Mesendoderm (in vitro differentiated cells): Measurements from ENCODE around the gene MYBBP1A.

ENCODE experiments used
- DNase-seq: peaks from one replicate; pipeline ENCODE4 v3.0.0; 2013
- H2AK5ac ChIP-seq: 2 replicates; pipeline ENCODE4 v1.6.1; 2013; ENCODE audit warnings: low read length, inconsistent platforms
- H2BK120ac ChIP-seq: 2 replicates; pipeline ENCODE4 v1.6.1; 2013; ENCODE audit warnings: low read depth, mild to moderate bottlenecking, low read length, moderate library complexity, mixed read lengths
- H2BK15ac ChIP-seq: replicated peaks from 2 replicates; pipeline ENCODE4 v1.6.1; 2013; ENCODE audit warnings: low read depth, mild to moderate bottlenecking, moderate library complexity
- H2BK5ac ChIP-seq: 2 replicates; pipeline ENCODE4 v1.6.1; 2013; ENCODE audit warnings: low read length, inconsistent platforms
- H3K18ac ChIP-seq: 2 replicates; pipeline ENCODE4 v1.6.1; 2013; ENCODE audit warnings: mild to moderate bottlenecking, low read length, mixed read lengths
- H3K23ac ChIP-seq: one replicate; pipeline ENCODE4 v1.6.1; 2013; ENCODE audit warnings: low read length
- H3K27ac ChIP-seq: 2 replicates; pipeline ENCODE4 v1.5.1; 2013; ENCODE audit warnings: low read depth, mild to moderate bottlenecking, inconsistent platforms, low read length, moderate library complexity
- H3K27me3 ChIP-seq: 2 replicates; pipeline ENCODE4 v1.6.1; 2013; ENCODE audit warnings: low read length, control low read depth, mild to moderate bottlenecking, inconsistent platforms; ENCODE audit not compliant: insufficient read depth, poor library complexity
- H3K36me3 ChIP-seq: 2 replicates; pipeline ENCODE4 v1.6.1; 2013; ENCODE audit warnings: low read length, inconsistent platforms; ENCODE audit not compliant: control insufficient read depth, insufficient read depth
- H3K4ac ChIP-seq: one replicate; pipeline ENCODE4 v1.6.1; 2013; ENCODE audit warnings: low read depth, mild to moderate bottlenecking, low read length, moderate library complexity
- H3K4me1 ChIP-seq: 2 replicates; pipeline ENCODE4 v1.6.1; 2013; ENCODE audit warnings: low read depth, low read length, inconsistent platforms; ENCODE audit not compliant: control insufficient read depth
- H3K4me2 ChIP-seq: 2 replicates; pipeline ENCODE4 v1.6.1; 2013; ENCODE audit warnings: low read length
- H3K4me3 ChIP-seq: 2 replicates; pipeline ENCODE4 v1.5.1; 2013; ENCODE audit warnings: mild to moderate bottlenecking, low read length
- H3K56ac ChIP-seq: one replicate; pipeline ENCODE4 v1.6.1; 2013; ENCODE audit warnings: low read length
- H3K79me1 ChIP-seq: 2 replicates; pipeline ENCODE4 v1.6.1; 2013; ENCODE audit warnings: low read length, inconsistent platforms
- H3K79me2 ChIP-seq: 2 replicates; pipeline ENCODE4 v1.6.1; 2013; ENCODE audit warnings: mild to moderate bottlenecking, low read length; ENCODE audit not compliant: control insufficient read depth, insufficient read depth
- H3K9ac ChIP-seq: 2 replicates; pipeline ENCODE4 v1.6.1; 2013; ENCODE audit warnings: low read length, inconsistent platforms
- H4K5ac ChIP-seq: one replicate; pipeline ENCODE4 v1.6.1; 2013; ENCODE audit warnings: low read length
- H4K8ac ChIP-seq: one replicate; pipeline ENCODE4 v1.6.1; 2013; ENCODE audit warnings: low read depth, mild to moderate bottlenecking, control low read depth, low read length, moderate library complexity
- WGBS: extraction: QIAGEN DNeasy Blood & Tissue Kit; methylation state at CpG from one replicate; pipeline ENCODE4 v1.1.7; 2013; ENCODE audit warnings: low lambda C conversion rate, missing lambda C conversion rate; ENCODE audit not compliant: insufficient coverage; ENCODE audit errors: extremely low coverage; 5-methylcytosine and 5-hydroxymethylcytosine counted together

Gene MYBBP1A

DNA sequence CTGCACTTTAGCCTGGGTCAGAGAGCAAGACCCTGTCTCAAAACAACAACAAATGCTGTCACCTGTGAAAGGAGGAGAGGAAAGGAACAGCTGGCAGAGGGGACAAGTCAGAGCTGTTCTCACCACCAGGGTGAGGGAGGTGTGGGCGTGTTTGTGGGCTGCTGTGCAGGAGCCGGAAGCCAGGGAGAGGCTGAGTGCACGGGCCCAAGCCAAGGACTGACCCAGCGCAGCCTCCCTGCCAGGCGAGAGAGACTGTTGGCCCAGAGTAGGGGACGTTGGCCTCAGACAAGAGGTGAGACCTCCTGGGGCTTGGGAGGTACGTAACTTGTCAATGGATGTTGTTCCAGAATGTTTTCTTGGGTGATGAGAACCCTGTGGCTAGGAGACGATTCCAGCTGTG lies 45.8 kb downstream of the MYBBP1A start:
- no CpG with 5 or more reads among the region's 8 CpGs for WGBS

DNA sequence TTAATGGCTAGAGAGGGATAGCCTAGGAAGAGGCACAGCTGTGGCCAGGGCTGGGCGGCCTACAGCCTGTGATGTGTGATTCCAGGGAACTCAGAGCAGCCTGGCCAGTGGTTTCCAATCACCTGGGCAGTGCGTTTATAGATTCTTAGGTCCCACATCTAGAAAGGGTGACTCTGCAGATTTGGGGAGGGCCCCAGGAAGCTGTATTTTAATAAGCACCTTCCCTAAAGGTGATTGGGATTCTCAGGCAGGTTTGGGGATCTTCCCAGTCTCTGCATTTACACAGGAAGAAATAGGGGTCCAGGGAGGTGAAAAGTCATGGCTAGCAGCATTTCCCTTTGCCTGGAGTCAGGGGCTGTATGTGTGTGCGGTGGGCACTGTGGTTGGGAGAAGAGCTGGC lies 47.0 kb downstream of the MYBBP1A start:
- Histone ChIP-seq H2BK120ac (no peak overlapping the region), H3K9ac (no peak overlapping the region), H2AK5ac (no peak overlapping the region), H3K4me1 (no peaks in the 10 kb centered on the region), H2BK5ac (no peak overlapping the region), H3K4me3 (no peak overlapping the region), H3K36me3 (no peaks in the 10 kb centered on the region), H4K5ac (no peak overlapping the region), H3K79me2 (no peaks in the 10 kb centered on the region), H3K4me2 (no peak overlapping the region), H3K18ac (no peak overlapping the region), H3K23ac (no peak overlapping the region), H3K56ac (no peak overlapping the region), H3K27me3 (no peaks in the 10 kb centered on the region), H3K27ac (no peak overlapping the region), H4K8ac (no peak overlapping the region), H2BK15ac (no peak overlapping the region), H3K79me1 (no peaks in the 10 kb centered on the region), H3K4ac (no peak overlapping the region)
- DNase-seq: no peak
- no CpG with 5 or more reads among the region's 3 CpGs for WGBS

More for the DNA sequence above, 45.8 kb downstream of the MYBBP1A start:
- Histone ChIP-seq H2BK15ac (no peak overlapping the region), H3K27ac (no peak overlapping the region), H3K56ac (no peak overlapping the region), H2BK120ac (no peak overlapping the region), H3K18ac (no peak overlapping the region), H3K4me2 (no peak overlapping the region), H2BK5ac (no peak overlapping the region), H4K5ac (no peak overlapping the region), H4K8ac (no peak overlapping the region), H3K79me1 (no peaks in the 10 kb centered on the region), H3K4ac (no peak overlapping the region), H3K27me3 (no peaks in the 10 kb centered on the region), H3K4me1 (no peaks in the 10 kb centered on the region), H2AK5ac (no peak overlapping the region), H3K36me3 (no peaks in the 10 kb centered on the region), H3K79me2 (no peaks in the 10 kb centered on the region), H3K9ac (no peak overlapping the region), H3K23ac (no peak overlapping the region), H3K4me3 (no peak overlapping the region)
- no peak for DNase-seq

DNA sequence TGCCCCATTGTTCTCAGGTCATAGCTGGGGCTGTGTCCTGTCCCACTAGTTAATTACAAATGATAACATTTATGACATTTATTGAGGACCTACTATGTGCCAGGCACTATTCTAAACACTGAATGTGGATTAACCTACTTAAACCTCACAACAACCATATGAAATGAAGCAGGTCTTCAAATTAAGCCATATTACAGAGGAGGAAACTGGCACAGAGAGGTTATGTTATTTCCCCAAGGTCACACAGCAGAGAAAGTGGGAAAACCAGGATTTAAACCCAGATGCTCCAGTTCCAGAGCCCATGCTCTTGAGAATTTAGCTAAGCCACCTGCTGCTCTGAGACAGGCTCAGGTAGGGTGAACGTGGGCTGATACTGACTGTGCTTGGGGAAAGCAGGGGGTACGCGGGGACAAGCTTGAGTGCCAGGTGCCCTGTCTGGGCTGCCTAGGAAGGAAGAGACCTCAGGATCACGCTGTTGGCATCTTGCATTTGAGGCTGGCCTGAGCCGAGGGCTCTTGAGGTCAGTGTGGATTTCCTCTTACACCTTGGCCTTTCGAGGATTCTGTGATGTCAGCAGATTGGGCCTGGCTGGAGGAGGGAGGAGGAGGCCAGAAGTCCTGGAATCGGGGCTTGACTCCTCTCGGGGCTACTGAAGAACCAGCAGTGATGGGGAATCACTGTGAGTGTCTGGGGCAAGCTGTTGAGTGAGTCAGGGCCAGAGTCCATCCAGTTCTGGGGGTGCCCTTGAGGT lies 47.6 kb downstream of the MYBBP1A start:
- H3K4ac ChIP-seq: no peak overlapping the region
- no peaks in the 10 kb centered on the region for H3K79me1 ChIP-seq
- H2BK15ac ChIP-seq: no peak overlapping the region
- no peak overlapping the region for H3K56ac ChIP-seq
- WGBS: no CpG with 5 or more reads among the region's 8 CpGs
- H3K4me2 ChIP-seq: no peak overlapping the region
- no peak overlapping the region for H3K18ac ChIP-seq
- no peak overlapping the region for H3K27ac ChIP-seq
- no peak overlapping the region for H4K8ac ChIP-seq
- no peaks in the 10 kb centered on the region for H3K27me3 ChIP-seq
- no peaks in the 10 kb centered on the region for H3K4me1 ChIP-seq
- DNase-seq: no peak
- no peak overlapping the region for H3K9ac ChIP-seq
- no peak overlapping the region for H3K23ac ChIP-seq
- H2BK5ac ChIP-seq: no peak overlapping the region
- no peaks in the 10 kb centered on the region for H3K79me2 ChIP-seq
- H3K36me3 ChIP-seq: no peaks in the 10 kb centered on the region
- H3K4me3 ChIP-seq: no peak overlapping the region
- no peak overlapping the region for H2BK120ac ChIP-seq
- H4K5ac ChIP-seq: no peak overlapping the region
- no peak overlapping the region for H2AK5ac ChIP-seq

DNA sequence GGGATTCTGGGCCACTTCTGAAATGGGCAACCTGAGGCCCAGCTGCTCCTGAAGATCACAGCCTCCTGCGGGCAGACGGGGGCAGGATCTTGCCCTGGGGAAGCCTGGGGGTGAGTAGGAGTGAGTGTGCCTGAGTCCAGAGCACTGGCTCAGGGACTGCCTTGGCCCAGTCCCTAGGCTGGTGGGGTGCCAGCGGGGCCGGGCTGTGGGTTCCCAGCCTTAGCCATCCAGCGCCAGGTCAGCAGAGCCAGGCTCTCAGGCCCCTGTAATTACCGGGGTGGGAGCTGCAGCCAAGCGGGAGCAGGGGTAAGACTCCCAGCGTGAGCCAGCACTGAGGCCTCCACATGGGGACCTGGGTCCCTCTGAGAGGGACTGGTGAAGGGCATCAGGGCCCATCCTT lies 48.3 kb downstream of the MYBBP1A start:
- no CpG with 5 or more reads among the region's 8 CpGs for WGBS
- Histone ChIP-seq H3K4me3 (no peak overlapping the region), H3K4ac (no peak overlapping the region), H3K56ac (no peak overlapping the region), H2BK15ac (no peak overlapping the region), H4K8ac (no peak overlapping the region), H2AK5ac (no peak overlapping the region), H3K23ac (no peak overlapping the region), H3K79me2 (no peaks in the 10 kb centered on the region), H2BK120ac (no peak overlapping the region), H3K79me1 (no peaks in the 10 kb centered on the region), H3K4me2 (no peak overlapping the region), H3K4me1 (no peaks in the 10 kb centered on the region), H3K27ac (no peak overlapping the region), H3K9ac (no peak overlapping the region), H4K5ac (no peak overlapping the region), H3K27me3 (no peaks in the 10 kb centered on the region), H3K18ac (no peak overlapping the region), H2BK5ac (no peak overlapping the region), H3K36me3 (no peaks in the 10 kb centered on the region)
- DNase-seq: no peak

DNA sequence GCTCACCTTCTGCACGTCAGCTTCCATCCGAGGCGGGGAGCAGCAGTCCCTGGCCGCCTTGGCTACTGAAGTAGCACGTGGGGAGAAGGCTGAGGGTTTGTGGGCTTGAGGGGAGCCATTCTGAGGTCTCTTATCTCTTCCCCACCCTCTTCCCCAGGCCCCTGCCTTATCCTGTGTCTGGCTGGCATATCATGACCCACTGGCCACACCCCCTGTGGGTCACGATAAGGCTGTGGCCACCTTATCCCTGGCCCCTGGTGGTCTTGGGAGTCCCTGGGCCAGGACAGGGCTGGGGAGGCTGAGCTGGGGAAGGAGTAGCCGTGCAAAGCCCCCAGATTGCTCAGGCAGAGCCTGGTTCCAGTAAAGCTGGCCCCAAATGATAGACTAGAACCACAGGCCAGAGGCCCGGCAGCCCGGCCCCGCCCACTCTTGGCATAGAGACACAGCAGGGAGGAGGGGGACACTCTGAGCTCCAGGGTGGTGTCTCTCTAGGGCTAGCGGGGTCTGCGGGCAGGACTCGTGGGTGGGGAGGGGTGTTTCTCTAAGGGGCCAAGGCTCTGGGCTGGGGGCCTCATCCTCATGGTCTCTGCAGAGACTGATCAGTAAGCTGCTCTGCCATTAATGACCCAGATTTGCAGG lies 48.9 kb downstream of the MYBBP1A start:
- Histone ChIP-seq H3K18ac (no peak overlapping the region), H3K4ac (no peak overlapping the region), H3K4me2 (no peak overlapping the region), H4K5ac (no peak overlapping the region), H3K27ac (no peak overlapping the region), H3K56ac (no peak overlapping the region), H4K8ac (no peak overlapping the region), H3K27me3 (no peaks in the 10 kb centered on the region), H3K79me2 (no peaks in the 10 kb centered on the region), H2BK15ac (no peak overlapping the region), H3K36me3 (no peaks in the 10 kb centered on the region), H2BK120ac (no peak overlapping the region), H3K23ac (no peak overlapping the region), H3K9ac (no peak overlapping the region), H2AK5ac (no peak overlapping the region), H3K4me1 (no peaks in the 10 kb centered on the region), H3K79me1 (no peaks in the 10 kb centered on the region), H3K4me3 (no peak overlapping the region), H2BK5ac (no peak overlapping the region)
- no peak for DNase-seq
- no CpG with 5 or more reads among the region's 13 CpGs for WGBS
